Left ventricle myocardium inferior (tissue), 1 donor: ENCODE measurements around the gene ST8SIA4. TPM values are rescaled to one million over a fixed set of nuclear protein-coding genes. Genes with fewer than 3 reads are reported as not detected.

Experiments used
- DNase-seq: peaks from one replicate; pipeline ENCODE4 v3.0.0-alpha.2; 2020
- H3K27ac ChIP-seq: fragments of 200-600 bp; replicated peaks from 2 replicates; pipeline ENCODE4 v1.8.0; 2021
- H3K27me3 ChIP-seq: fragments of 200-600 bp; 2 replicates; pipeline ENCODE4 v1.8.0; 2021; ENCODE audit warnings: low read depth
- H3K36me3 ChIP-seq: fragments of 200-600 bp; 2 replicates; pipeline ENCODE4 v1.8.0; 2021
- H3K4me1 ChIP-seq: fragments of 200-600 bp; 2 replicates; pipeline ENCODE4 v1.8.0; 2021
- H3K4me3 ChIP-seq: fragments of 200-600 bp; 2 replicates; pipeline ENCODE4 v1.8.0; 2021; ENCODE audit warnings: mild to moderate bottlenecking, moderate library complexity
- H3K9me3 ChIP-seq: fragments of 200-600 bp; replicated peaks from 2 replicates; pipeline ENCODE4 v1.8.0; 2021
- CTCF ChIP-seq: fragments of 200-600 bp; IDR thresholded peaks from 2 replicates; pipeline ENCODE4 v1.8.0; 2021; ENCODE audit warnings: antibody characterized with exemption, mild to moderate bottlenecking, borderline replicate concordance
- intact Hi-C: fragments of 100-400 bp; cut with micrococcal nuclease; formaldehyde crosslinking; loops from one replicate; pipeline ENCODE4 v1.11.0; 2022
- total RNA-seq: library from RNA; stranded (reverse); fragmentation: NEBNext Ultra II Directional; extraction: Animal tissue kit (Norgen Biotek cat#: 25700); gene quantifications from one replicate; pipeline ENCODE4 v1.2.1, GENCODE V29; 2021
- donor health status: DM: no; HTN: yes; CAD: no; lungs with severe emphysema.

ST8SIA4 gene
- total RNA-seq, 1 donor from 2014 or later, result 3.2 TPM

GRCh38 chr5:100900142-100900795, 2.8 kb downstream of the ST8SIA4 start:
- Histone ChIP-seq H3K9me3 (no peaks in the 10 kb centered on the region), H3K27ac (peak overlapping the region; percentile 89), H3K27me3 (peaks cover 43% of the 10 kb centered on the region), H3K4me3 (peak overlapping the region; percentile 70), H3K4me1 (peaks cover 43% of the 10 kb centered on the region), H3K36me3 (no peaks in the 10 kb centered on the region)
- DNase-seq, result peak; percentile 26
- intact Hi-C loops, result loop anchor here (10.0 kb wide), 1 partner anchor 45 kb away; no protein-coding TSS in a partner anchor
- TF ChIP-seq CTCF, result peak; percentile 49

- Histone ChIP-seq H3K27me3 (peaks cover 37% of the 10 kb centered on the region), H3K9me3 (no peaks in the 10 kb centered on the region), H3K4me1 (peaks cover 37% of the 10 kb centered on the region), H3K27ac (peak overlapping the region; percentile 89), H3K36me3 (no peaks in the 10 kb centered on the region), H3K4me3 (peak overlapping the region; percentile 70)
- intact Hi-C loops, result loop anchor here (10.0 kb wide), 1 partner anchor 45 kb away; no protein-coding TSS in a partner anchor
- no peak for TF ChIP-seq CTCF
- DNase-seq, result no peak
Observed at GRCh38 chr5:100899675-100900074, 3.4 kb downstream of the ST8SIA4 start.

GRCh38 chr5:100898504-100899346, 4.4 kb downstream of the ST8SIA4 start:
- Histone ChIP-seq H3K4me1 (peaks cover 35% of the 10 kb centered on the region), H3K27ac (peak overlapping the region; percentile 13), H3K36me3 (no peaks in the 10 kb centered on the region), H3K27me3 (peaks cover 32% of the 10 kb centered on the region), H3K9me3 (no peaks in the 10 kb centered on the region), H3K4me3 (no peak overlapping the region)
- intact Hi-C loops, result no loop called here
- no peak for DNase-seq
- TF ChIP-seq CTCF, result no peak

GRCh38 chr5:100896054-100896453, 7.0 kb downstream of the ST8SIA4 start:
- no peak overlapping the region for H3K4me3 ChIP-seq
- peaks cover 29% of the 10 kb centered on the region for H3K4me1 ChIP-seq
- no peak for TF ChIP-seq CTCF
- no peak overlapping the region for H3K27ac ChIP-seq
- intact Hi-C loops, result no loop called here
- H3K9me3 ChIP-seq, result no peaks in the 10 kb centered on the region
- H3K27me3 ChIP-seq, result peaks cover 13% of the 10 kb centered on the region
- no peaks in the 10 kb centered on the region for H3K36me3 ChIP-seq
- DNase-seq, result no peak

GRCh38 chr5:100890461-100891008, 12.5 kb downstream of the ST8SIA4 start:
- no peaks in the 10 kb centered on the region for H3K4me1 ChIP-seq
- H3K27ac ChIP-seq, result peak overlapping the region; percentile 66
- TF ChIP-seq CTCF, result no peak
- no peaks in the 10 kb centered on the region for H3K36me3 ChIP-seq
- peak overlapping the region; percentile 58 for H3K4me3 ChIP-seq
- no peaks in the 10 kb centered on the region for H3K9me3 ChIP-seq
- H3K27me3 ChIP-seq, result no peaks in the 10 kb centered on the region
- DNase-seq, result no peak
- intact Hi-C loops, result no loop called here
